Sigmoid colon (tissue), 4 donors: Measurements from ENCODE around the gene OSCP1.

Experiments used
- POLR2A ChIP-seq, 2 donors: fragments of 450-650 bp; IDR thresholded peaks; one replicate each; pipeline ENCODE4 v1.6.1; 2016; ENCODE audit warnings: antibody characterized with exemption in 2 of 2, mild to moderate bottlenecking in 2 of 2, moderate library complexity in 2 of 2
- POLR2AphosphoS5 ChIP-seq, 4 donors: sonication (generic); formaldehyde crosslinking; IDR thresholded peaks; one replicate each; pipeline ENCODE4 v1.6.1; 2017; ENCODE audit warnings: antibody characterized with exemption in 4 of 4
- TF ChIP-seq, protein P1 (sequence below), 4 experiments: fragments of 450-650 bp in 3 of 4; fragments of 200-600 bp in 1 of 4; IDR thresholded peaks; one replicate each; pipeline ENCODE4 v1.5.1; 2016 to 2019; ENCODE audit warnings: antibody characterized with exemption in 4 of 4, mild to moderate bottlenecking in 3 of 4, moderate library complexity in 2 of 4

DNA sequence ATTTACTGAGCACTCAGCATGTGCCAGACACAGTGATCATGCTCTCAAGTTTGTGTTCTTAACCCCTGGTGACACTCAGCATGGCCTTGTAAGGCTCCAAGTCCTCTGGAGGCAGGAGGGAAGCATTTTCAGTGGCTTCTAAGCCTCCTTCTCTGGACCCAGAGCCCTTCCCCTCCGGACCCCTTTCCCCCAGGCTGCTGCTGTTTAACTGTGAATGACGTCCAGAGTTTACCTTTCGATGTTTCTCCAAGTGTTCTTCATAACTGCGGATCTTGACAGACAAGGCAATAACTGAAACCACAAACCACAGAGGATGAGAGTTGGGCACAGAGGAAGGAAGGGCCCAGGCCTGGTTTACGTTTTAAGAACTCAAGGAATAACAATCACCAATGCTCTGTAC lies 7.4 kb upstream of the OSCP1 start:
- TF ChIP-seq, protein P1, sequence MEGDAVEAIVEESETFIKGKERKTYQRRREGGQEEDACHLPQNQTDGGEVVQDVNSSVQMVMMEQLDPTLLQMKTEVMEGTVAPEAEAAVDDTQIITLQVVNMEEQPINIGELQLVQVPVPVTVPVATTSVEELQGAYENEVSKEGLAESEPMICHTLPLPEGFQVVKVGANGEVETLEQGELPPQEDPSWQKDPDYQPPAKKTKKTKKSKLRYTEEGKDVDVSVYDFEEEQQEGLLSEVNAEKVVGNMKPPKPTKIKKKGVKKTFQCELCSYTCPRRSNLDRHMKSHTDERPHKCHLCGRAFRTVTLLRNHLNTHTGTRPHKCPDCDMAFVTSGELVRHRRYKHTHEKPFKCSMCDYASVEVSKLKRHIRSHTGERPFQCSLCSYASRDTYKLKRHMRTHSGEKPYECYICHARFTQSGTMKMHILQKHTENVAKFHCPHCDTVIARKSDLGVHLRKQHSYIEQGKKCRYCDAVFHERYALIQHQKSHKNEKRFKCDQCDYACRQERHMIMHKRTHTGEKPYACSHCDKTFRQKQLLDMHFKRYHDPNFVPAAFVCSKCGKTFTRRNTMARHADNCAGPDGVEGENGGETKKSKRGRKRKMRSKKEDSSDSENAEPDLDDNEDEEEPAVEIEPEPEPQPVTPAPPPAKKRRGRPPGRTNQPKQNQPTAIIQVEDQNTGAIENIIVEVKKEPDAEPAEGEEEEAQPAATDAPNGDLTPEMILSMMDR (IDR thresholded peaks at IDR 0.05), result no peak
- no peak for TF ChIP-seq POLR2A (IDR thresholded peaks at IDR 0.05)
- no peak for TF ChIP-seq POLR2AphosphoS5 (IDR thresholded peaks at IDR 0.05)
